ENCODE data around the gene HNRNPL. TPM values are rescaled to one million over a fixed set of nuclear protein-coding genes. Genes with fewer than 3 reads are reported as not detected.

The HNRNPL gene
- total and polyA plus RNA-seq, 9 of the 15 experiments (the other 6 are each of a cell fraction or from before 2014, with no cell fraction given) = 39.5 to 610 (median 299) TPM

- TF ChIP-seq EWSR1 (IDR thresholded peaks at IDR 0.05; ENCODE audit: borderline replicate concordance, low read depth, partially characterized antibody) (no peak), ZNF77 (CRISPR knock-in tag; IDR thresholded peaks at IDR 0.05) (no peak), FOXJ3 (CRISPR knock-in tag; IDR thresholded peaks at IDR 0.05) (no peak), ZFP30 (CRISPR knock-in tag; IDR thresholded peaks at IDR 0.05; ENCODE audit: borderline replicate concordance) (no peak), RFX1 (IDR thresholded peaks at IDR 0.05) (no peak), MGA (IDR thresholded peaks at IDR 0.05) (no peak; the same call in 1 of the 2 replicates), ZNF121 (CRISPR knock-in tag; conservative IDR thresholded peaks at IDR 0.05) (no peak), TFAM (CRISPR knock-in tag; conservative IDR thresholded peaks at IDR 0.05) (no peak), IFI16 (CRISPR knock-in tag; IDR thresholded peaks at IDR 0.05) (no peak), HMG20A (CRISPR knock-in tag; conservative IDR thresholded peaks at IDR 0.05) (no peak), ZBTB7A (IDR thresholded peaks at IDR 0.05; ENCODE audit: borderline replicate concordance, control insufficient read depth, low read depth, low read length) (no peak)
- TF ChIP-seq, protein P1, sequence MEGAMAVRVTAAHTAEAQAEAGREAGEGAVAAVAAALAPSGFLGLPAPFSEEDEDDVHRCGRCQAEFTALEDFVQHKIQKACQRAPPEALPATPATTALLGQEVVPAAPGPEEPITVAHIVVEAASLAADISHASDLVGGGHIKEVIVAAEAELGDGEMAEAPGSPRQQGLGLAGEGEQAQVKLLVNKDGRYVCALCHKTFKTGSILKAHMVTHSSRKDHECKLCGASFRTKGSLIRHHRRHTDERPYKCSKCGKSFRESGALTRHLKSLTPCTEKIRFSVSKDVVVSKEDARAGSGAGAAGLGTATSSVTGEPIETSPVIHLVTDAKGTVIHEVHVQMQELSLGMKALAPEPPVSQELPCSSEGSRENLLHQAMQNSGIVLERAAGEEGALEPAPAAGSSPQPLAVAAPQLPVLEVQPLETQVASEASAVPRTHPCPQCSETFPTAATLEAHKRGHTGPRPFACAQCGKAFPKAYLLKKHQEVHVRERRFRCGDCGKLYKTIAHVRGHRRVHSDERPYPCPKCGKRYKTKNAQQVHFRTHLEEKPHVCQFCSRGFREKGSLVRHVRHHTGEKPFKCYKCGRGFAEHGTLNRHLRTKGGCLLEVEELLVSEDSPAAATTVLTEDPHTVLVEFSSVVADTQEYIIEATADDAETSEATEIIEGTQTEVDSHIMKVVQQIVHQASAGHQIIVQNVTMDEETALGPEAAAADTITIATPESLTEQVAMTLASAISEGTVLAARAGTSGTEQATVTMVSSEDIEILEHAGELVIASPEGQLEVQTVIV (CRISPR knock-in tag; IDR thresholded peaks at IDR 0.05; ENCODE audit: borderline replicate concordance) = no peak
- TF ChIP-seq, protein P2, sequence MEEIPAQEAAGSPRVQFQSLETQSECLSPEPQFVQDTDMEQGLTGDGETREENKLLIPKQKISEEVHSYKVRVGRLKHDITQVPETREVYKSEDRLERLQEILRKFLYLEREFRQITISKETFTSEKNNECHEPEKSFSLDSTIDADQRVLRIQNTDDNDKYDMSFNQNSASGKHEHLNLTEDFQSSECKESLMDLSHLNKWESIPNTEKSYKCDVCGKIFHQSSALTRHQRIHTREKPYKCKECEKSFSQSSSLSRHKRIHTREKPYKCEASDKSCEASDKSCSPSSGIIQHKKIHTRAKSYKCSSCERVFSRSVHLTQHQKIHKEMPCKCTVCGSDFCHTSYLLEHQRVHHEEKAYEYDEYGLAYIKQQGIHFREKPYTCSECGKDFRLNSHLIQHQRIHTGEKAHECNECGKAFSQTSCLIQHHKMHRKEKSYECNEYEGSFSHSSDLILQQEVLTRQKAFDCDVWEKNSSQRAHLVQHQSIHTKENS (CRISPR knock-in tag; IDR thresholded peaks at IDR 0.05) = no peak
Measured at GRCh38 chr19:38850436-38850975, 720 bp upstream of the HNRNPL start (continued).
